GM12873 (cell line): ENCODE measurements around the gene CD22.

ENCODE experiments used
- TF ChIP-seq, protein P1 (sequence below): IDR thresholded peaks from 2 replicates; pipeline ENCODE4 v1.5.1; 2012; ENCODE audit warnings: low read depth, mild to moderate bottlenecking, moderate library complexity, low read length, control low read depth; ENCODE audit not compliant: insufficient read depth; ENCODE audit errors: missing control alignments

Gene CD22

DNA sequence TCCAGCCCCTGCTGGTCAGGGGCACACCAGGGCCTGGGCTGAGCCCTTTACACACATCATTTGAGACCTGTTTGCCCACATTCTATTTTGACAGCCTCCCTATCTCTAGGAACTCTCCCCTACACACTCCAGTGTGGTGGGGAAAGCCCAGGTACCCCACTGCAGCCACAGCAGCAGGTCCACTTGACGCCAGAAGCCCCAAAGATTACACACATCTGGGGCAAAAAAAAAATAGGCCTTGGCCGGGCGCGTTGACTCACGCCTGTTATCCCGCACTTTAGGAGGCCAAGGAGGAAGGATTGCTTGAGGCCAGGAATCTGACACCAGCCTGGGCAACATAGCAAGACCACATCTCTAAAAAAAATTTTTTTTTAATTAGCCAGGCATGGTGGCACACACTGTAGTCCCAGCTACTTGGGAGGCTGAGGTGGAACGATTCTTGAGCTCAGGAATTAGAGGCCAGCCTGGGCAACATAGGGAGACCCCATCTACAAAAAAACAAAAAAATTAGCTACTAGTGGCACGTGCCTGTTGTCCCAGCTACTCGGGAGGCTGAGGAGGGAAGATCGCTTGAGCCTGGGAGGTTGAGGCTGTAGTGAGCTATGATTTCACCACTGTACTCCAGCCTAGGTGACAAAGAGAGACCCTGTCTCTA lies 18.0 kb upstream of the CD22 start:
- TF ChIP-seq, protein P1, sequence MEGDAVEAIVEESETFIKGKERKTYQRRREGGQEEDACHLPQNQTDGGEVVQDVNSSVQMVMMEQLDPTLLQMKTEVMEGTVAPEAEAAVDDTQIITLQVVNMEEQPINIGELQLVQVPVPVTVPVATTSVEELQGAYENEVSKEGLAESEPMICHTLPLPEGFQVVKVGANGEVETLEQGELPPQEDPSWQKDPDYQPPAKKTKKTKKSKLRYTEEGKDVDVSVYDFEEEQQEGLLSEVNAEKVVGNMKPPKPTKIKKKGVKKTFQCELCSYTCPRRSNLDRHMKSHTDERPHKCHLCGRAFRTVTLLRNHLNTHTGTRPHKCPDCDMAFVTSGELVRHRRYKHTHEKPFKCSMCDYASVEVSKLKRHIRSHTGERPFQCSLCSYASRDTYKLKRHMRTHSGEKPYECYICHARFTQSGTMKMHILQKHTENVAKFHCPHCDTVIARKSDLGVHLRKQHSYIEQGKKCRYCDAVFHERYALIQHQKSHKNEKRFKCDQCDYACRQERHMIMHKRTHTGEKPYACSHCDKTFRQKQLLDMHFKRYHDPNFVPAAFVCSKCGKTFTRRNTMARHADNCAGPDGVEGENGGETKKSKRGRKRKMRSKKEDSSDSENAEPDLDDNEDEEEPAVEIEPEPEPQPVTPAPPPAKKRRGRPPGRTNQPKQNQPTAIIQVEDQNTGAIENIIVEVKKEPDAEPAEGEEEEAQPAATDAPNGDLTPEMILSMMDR: no peak

DNA sequence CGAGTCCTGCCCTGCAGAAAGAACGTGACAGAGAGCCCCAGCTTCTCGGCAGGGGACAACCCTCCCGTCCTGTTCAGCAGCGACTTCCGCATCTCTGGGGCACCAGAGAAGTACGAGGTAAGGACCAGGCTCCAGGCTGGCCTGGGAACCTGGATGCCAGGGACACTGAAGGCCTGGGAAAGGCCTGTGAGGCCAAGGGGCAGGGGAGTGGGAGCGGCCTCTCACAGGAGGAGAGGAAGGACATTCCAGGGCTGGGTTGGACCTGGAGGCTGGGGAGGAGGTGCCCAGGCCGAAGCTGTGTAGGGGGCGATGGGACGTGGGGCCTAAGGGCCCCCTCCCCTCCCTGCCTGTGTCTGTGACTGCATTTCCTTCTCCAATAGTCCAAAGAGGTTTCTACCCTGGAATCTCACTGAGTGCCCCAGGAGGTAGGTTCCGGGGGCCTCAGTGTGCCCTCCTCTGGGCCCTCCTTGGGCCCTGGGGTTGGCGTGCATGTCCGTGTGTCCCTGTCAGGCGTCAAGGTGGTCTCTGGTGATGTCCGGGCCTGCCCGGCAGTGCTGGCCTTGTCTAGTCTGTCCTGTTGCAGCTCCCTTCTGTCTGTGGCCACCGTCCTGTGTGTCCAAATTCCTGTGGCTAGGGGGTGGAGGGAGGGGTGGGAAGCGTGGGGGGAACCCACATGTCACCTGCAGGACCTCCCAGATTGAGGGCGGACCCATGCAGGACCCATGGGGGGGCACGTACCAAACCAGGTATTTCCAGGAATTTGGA lies 16.9 kb upstream of the CD22 start:
- TF ChIP-seq, protein P1: no peak

DNA sequence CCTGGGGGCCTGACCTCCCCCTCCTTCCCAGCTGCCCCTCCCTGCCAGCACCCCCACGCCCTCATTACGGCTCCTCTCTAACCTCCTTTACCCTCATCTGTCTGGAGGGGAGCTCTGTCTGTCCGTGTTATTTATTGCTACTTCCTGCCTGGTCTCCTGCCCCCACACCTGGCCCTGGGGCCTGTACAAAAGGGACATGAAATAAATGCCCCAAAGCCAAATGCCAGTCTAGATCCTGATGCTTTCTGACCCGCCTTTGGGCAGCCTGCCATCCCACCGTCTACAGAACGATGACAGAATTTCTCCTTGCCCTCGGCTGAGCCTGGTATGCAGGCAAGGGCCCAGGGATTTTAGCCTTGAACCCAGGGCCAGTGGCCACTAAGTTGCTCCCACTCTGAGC lies 15.4 kb upstream of the CD22 start:
- TF ChIP-seq, protein P1: no peak

DNA sequence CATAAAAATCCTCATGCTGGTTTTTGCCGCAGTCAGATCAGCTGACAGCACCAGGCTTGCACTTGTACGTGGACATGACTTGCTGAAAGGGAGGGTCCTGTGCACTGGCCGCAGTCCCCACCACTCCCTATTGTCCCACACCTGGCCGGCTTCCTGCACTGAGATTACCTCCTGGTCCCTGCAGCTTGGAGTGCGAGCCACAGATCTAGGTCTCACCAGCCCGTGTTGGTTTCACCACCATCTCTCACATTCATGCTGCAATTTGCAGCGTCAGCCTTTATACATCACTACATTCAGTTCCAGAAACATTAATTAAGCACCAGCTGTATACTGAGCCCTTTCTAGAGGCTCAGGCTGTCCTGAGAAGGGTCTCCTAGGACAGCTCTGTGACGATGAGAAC lies 15.0 kb upstream of the CD22 start:
- TF ChIP-seq, protein P1: no peak

DNA sequence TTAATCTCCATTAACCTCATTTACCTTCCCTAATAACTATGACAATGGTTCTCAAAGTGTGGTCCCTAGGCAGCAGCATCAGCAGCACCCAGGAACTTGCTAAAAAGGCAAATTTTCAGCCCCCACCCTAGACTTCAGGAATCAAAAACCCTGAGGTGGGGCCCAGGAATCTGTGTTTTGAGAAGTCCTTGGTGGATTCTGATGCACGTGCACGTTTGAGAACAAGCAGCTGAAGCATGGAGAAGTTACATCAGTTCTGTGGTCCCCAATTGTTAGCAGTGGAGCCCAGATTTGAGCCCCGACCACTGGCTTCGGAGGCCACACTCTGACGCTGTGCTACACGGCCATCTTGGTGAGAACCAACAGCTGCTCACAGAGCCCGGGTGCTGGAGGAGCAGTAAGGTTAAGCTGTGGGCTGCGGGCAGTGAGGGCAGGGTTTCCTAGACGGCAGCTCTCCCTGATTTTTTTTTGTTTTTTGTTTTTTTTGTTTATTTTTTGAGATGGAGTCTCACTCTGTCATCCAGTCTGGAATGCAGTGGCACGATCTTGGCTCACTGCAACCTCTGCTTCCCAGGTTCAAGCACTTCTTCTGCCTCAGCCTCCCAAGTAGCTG lies 14.0 kb upstream of the CD22 start:
- TF ChIP-seq, protein P1: no peak

DNA sequence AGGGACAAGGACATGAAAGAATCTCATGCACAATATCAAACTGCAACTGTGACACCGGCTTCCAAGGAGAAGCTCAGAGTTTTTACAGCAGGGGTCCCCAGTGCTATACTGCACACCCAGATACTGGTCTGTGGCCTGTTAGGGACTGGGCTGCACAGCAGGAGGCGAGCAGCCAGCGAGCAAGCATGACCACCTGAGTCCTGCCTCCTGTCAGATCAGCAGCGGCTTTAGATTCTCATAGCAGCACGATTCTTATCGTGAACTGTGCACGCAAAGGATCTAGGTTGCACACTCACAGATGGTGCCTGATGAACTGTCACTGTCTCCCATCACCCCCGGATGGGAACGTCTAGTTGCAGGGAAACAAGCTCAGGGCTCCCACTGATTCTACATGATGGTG lies 13.1 kb upstream of the CD22 start:
- TF ChIP-seq, protein P1: no peak

DNA sequence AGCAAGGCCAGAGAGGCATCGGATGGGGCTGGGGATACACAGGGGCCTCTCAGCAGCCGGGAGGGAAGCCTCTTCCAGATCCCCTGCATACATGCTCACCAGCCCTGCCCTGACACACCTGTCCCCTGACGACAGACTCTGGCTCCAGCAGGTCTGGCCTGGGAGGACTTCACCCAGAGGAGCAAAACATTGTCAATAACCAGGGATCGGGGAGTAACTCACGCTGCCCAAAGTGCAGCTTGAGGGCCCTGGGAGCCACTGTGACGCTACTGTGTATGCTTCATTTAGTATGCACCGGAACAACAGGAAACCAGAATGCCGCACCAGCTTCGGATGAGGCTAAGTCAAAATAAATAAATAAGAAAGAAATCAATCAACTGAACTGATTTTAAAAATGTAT lies 12.4 kb upstream of the CD22 start:
- TF ChIP-seq, protein P1: no peak
